Caco-2 (cell line): ENCODE data around the gene TPTE2. TPM values are rescaled to one million over a fixed set of nuclear protein-coding genes. Genes with fewer than 3 reads are reported as not detected.
"Not testable (repeated sequence)": the region's sequence is repeated elsewhere in the genome, so short reads cannot be mapped to it uniquely, and the experiment has no call there.

Source experiments
- BruUV-seq: library from RNA; stranded (reverse); fragments of 400-500 nt; replicated peaks from 2 replicates; lab custom pipeline; 2021; lab: Mats Ljungman, UMichigan
- CTCF ChIA-PET: fragments of 300-600 bp; sonication (Branson Sonifier 250); formaldehyde crosslinking; loops from one replicate; lab custom pipeline; 2022; ENCODE audit warnings: antibody characterized with exemption; lab: Charles Lee
- POLR2A ChIA-PET: fragments of 300-600 bp; sonication (Branson Sonifier 250); formaldehyde crosslinking; loops from one replicate; lab custom pipeline; 2022; ENCODE audit warnings: antibody characterized with exemption; lab: Charles Lee
- DNase-seq, 2 experiments: peaks; one replicate each; pipeline versions ENCODE4 v3.0.0 to v3.0.0-alpha.2; 2020 to 2022
- H3K27me3 ChIP-seq: replicated peaks from 2 replicates; pipeline ENCODE4 v1.6.0; 2011; ENCODE audit warnings: low read length; ENCODE audit not compliant: control insufficient read depth, insufficient read depth
- H3K36me3 ChIP-seq: 2 replicates; pipeline ENCODE4 v1.5.1; 2011; ENCODE audit warnings: low read length; ENCODE audit not compliant: control insufficient read depth, insufficient read depth
- H3K4me1 ChIP-seq: fragments of 250-450 bp; sonication (Bioruptor Pico); 2 replicates; pipeline ENCODE4 v1.5.1; 2020; ENCODE audit warnings: mild to moderate bottlenecking
- H3K4me3 ChIP-seq: 2 replicates; pipeline ENCODE4 v1.5.1; 2011; ENCODE audit warnings: low read depth, mild to moderate bottlenecking, control low read depth, low read length
- H3K9me3 ChIP-seq: fragments of 250-450 bp; sonication (Bioruptor Pico); 2 replicates; pipeline ENCODE4 v1.5.1; 2020; ENCODE audit warnings: mild to moderate bottlenecking, moderate library complexity
- H3K27ac Mint-ChIP-seq: one replicate; pipeline ENCODE4 v1.8.0; 2022; ENCODE audit warnings: mixed read lengths; ENCODE audit not compliant: unreplicated experiment
- H3K27me3 Mint-ChIP-seq: one replicate; pipeline ENCODE4 v1.8.0; 2022; ENCODE audit warnings: mixed read lengths; ENCODE audit not compliant: insufficient read depth, unreplicated experiment
- H3K36me3 Mint-ChIP-seq: one replicate; pipeline ENCODE4 v1.8.0; 2022; ENCODE audit warnings: mild to moderate bottlenecking, mixed read lengths; ENCODE audit not compliant: insufficient read depth, unreplicated experiment
- H3K4me1 Mint-ChIP-seq: one replicate; pipeline ENCODE4 v1.8.0; 2022; ENCODE audit warnings: low read depth, mixed read lengths; ENCODE audit not compliant: unreplicated experiment
- H3K4me3 Mint-ChIP-seq: one replicate; pipeline ENCODE4 v1.8.0; 2022; ENCODE audit warnings: mild to moderate bottlenecking, moderate library complexity, mixed read lengths; ENCODE audit not compliant: unreplicated experiment
- H3K9me3 Mint-ChIP-seq: one replicate; pipeline ENCODE4 v1.8.0; 2022; ENCODE audit warnings: mixed read lengths; ENCODE audit not compliant: unreplicated experiment
- CTCF ChIP-seq, 2 experiments: fragments of 200-600 bp in 1 of 2; IDR thresholded peaks; 1 replicate in 1 of 2; 2 replicates in 1 of 2; pipeline versions ENCODE4 v1.5.1 to v1.8.0; 2011 to 2022; ENCODE audit warnings: antibody characterized with exemption in 1 of 2, control low read depth in 1 of 2, inconsistent platforms in 1 of 2, low read depth in 1 of 2, low read length in 1 of 2, mild to moderate bottlenecking in 1 of 2, moderate library complexity in 1 of 2; ENCODE audit not compliant: insufficient read depth in 1 of 2, severe bottlenecking in 1 of 2, unreplicated experiment in 1 of 2
- intact Hi-C: fragments of 100-400 bp; cut with micrococcal nuclease; formaldehyde crosslinking; loops from one replicate; pipeline ENCODE4 v1.10.0; 2022; ENCODE audit not compliant: unreplicated experiment
- total RNA-seq: library from RNA; stranded (reverse); gene quantifications from 2 replicates; pipeline ENCODE4 v1.2.3, GENCODE V29; 2022

Gene TPTE2
- total RNA-seq, 1 experiment from 2014 or later, result not detected

- BruUV-seq, H3K4me1 ChIP-seq, H3K36me3 ChIP-seq, DNase-seq, H3K4me3 Mint-ChIP-seq, H3K27me3 Mint-ChIP-seq, H3K4me3 ChIP-seq, CTCF ChIA-PET, H3K36me3 Mint-ChIP-seq, H3K27me3 ChIP-seq, H3K9me3 ChIP-seq, intact Hi-C loops, POLR2A ChIA-PET, H3K4me1 Mint-ChIP-seq, H3K27ac Mint-ChIP-seq: not testable (repeated sequence)
- peaks cover 19% of the 10 kb centered on the region for H3K9me3 Mint-ChIP-seq
Measured at GRCh38 chr13:19412494-19412893, 148.8 kb downstream of the TPTE2 start.

- H3K36me3 ChIP-seq, H3K4me3 ChIP-seq, CTCF ChIA-PET, POLR2A ChIA-PET, H3K4me1 Mint-ChIP-seq, BruUV-seq, H3K27me3 Mint-ChIP-seq, H3K9me3 ChIP-seq, H3K36me3 Mint-ChIP-seq, DNase-seq, H3K27ac Mint-ChIP-seq, H3K27me3 ChIP-seq, intact Hi-C loops, H3K4me3 Mint-ChIP-seq, H3K4me1 ChIP-seq, H3K9me3 Mint-ChIP-seq: not testable (repeated sequence)
Measured at GRCh38 chr13:19382746-19383511, 178.4 kb downstream of the TPTE2 start.

GRCh38 chr13:19382111-19382510 is 179.2 kb downstream of the TPTE2 start:
- Mint-ChIP-seq H3K36me3 (no peaks in the 10 kb centered on the region), H3K4me1 (no peaks in the 10 kb centered on the region), H3K4me3 (no peak overlapping the region), H3K27me3 (peaks cover 3% of the 10 kb centered on the region), H3K27ac (no peak overlapping the region), H3K9me3 (no peaks in the 10 kb centered on the region)
- H3K9me3 ChIP-seq, result no peaks in the 10 kb centered on the region
- no peak for DNase-seq
- intact Hi-C loops, result no loop called here
- CTCF ChIA-PET, result no interaction called here
- H3K36me3 ChIP-seq, result no peaks in the 10 kb centered on the region
- no TSS peak for BruUV-seq
- no peaks in the 10 kb centered on the region for H3K4me1 ChIP-seq
- no peaks in the 10 kb centered on the region for H3K27me3 ChIP-seq
- no peak overlapping the region for H3K4me3 ChIP-seq
- no peak for TF ChIP-seq CTCF (IDR thresholded peaks at IDR 0.05; ENCODE audit: insufficient read depth in 1 of 2, low read depth in 1 of 2, low read length in 1 of 2, severe bottlenecking in 1 of 2, unreplicated experiment in 1 of 2)
- POLR2A ChIA-PET, result no interaction called here

Other genes with a start within 250 kb of the TPTE2 start
- 31.6 and 31.8 TPM in 2 replicates for gene MPHOSPH8, start 72.1 kb upstream of the TPTE2 start, total RNA-seq
- gene PSPC1, start 221.4 kb upstream of the TPTE2 start, total RNA-seq, result 123 and 124 TPM in 2 replicates